WTC11 (cell line): Measurements from ENCODE around the gene MRAS. TPM values are rescaled to one million over a fixed set of nuclear protein-coding genes. Genes with fewer than 3 reads are reported as not detected.
"Not testable (repeated sequence)": the region's sequence is repeated elsewhere in the genome, so short reads cannot be mapped to it uniquely, and the experiment has no call there.

Experiments
- ATAC-seq: fragments of 200-7000 bp; cut with Tn5 transposase; 2 replicates; pipeline ENCODE4 v1.10.0; 2021; ENCODE audit warnings: mild to moderate bottlenecking, moderate library complexity
- CTCF ChIA-PET: fragments of 300-600 bp; sonication (Branson Sonifier 250); formaldehyde crosslinking; loops from one replicate; lab custom pipeline; 2021; ENCODE audit warnings: antibody characterized with exemption; lab: Charles Lee
- POLR2A ChIA-PET: fragments of 350-600 bp; sonication (Branson Sonifier 250); formaldehyde crosslinking; loops from one replicate; lab custom pipeline; 2021; ENCODE audit warnings: antibody characterized with exemption; lab: Charles Lee
- DNase-seq: peaks from one replicate; pipeline ENCODE4 v3.0.0; 2021; ENCODE audit warnings: low spot score
- H3K27ac Mint-ChIP-seq: 2 replicates; pipeline ENCODE4 v1.8.0; 2021; ENCODE audit warnings: mixed read lengths
- H3K27me3 Mint-ChIP-seq: 2 replicates; pipeline ENCODE4 v1.8.0; 2021; ENCODE audit warnings: low read depth, mild to moderate bottlenecking, moderate library complexity, mixed read lengths
- H3K36me3 Mint-ChIP-seq: 2 replicates; pipeline ENCODE4 v1.8.0; 2021; ENCODE audit warnings: mixed read lengths
- H3K4me1 Mint-ChIP-seq: 2 replicates; pipeline ENCODE4 v1.8.0; 2022; ENCODE audit warnings: mixed read lengths
- H3K4me3 Mint-ChIP-seq: 2 replicates; pipeline ENCODE4 v1.8.0; 2021; ENCODE audit warnings: mild to moderate bottlenecking, moderate library complexity, mixed read lengths
- H3K9me3 Mint-ChIP-seq: 2 replicates; pipeline ENCODE4 v1.8.0; 2021; ENCODE audit warnings: mixed read lengths
- CBFB ChIP-seq: sonication (generic); formaldehyde crosslinking; IDR thresholded peaks from 2 replicates; pipeline ENCODE4 v1.8.1; 2022; ENCODE audit warnings: mild to moderate bottlenecking, low read depth, missing genetic modification reagents
- ELF4 ChIP-seq: sonication (generic); formaldehyde crosslinking; IDR thresholded peaks from 2 replicates; pipeline ENCODE4 v1.8.1; 2022; ENCODE audit warnings: low read depth, mild to moderate bottlenecking, moderate library complexity, missing genetic modification reagents
- EMX1 ChIP-seq: fragments of 250-450 bp; sonication (Bioruptor Pico); IDR thresholded peaks from 2 replicates; pipeline ENCODE4 v1.8.0; 2021; ENCODE audit warnings: mild to moderate bottlenecking
- FOXK1 ChIP-seq: sonication (generic); formaldehyde crosslinking; IDR thresholded peaks from 2 replicates; pipeline ENCODE4 v1.8.0; 2022; ENCODE audit warnings: mild to moderate bottlenecking, moderate library complexity, missing genetic modification reagents
- IRF2 ChIP-seq: sonication (generic); formaldehyde crosslinking; IDR thresholded peaks from 2 replicates; pipeline ENCODE4 v1.8.0; 2022; ENCODE audit warnings: low read depth, missing genetic modification reagents, borderline replicate concordance
- JAZF1 ChIP-seq: fragments of 250-450 bp; sonication (Bioruptor Pico); IDR thresholded peaks from 2 replicates; pipeline ENCODE4 v1.9.0; 2021; ENCODE audit warnings: moderate library complexity, mild to moderate bottlenecking, inconsistent platforms
- KAT7 ChIP-seq: sonication (generic); formaldehyde crosslinking; IDR thresholded peaks from 2 replicates; pipeline ENCODE4 v1.8.1; 2023; ENCODE audit warnings: missing genetic modification reagents, mild to moderate bottlenecking, borderline replicate concordance
- MYBL2 ChIP-seq: sonication (generic); formaldehyde crosslinking; IDR thresholded peaks from 2 replicates; pipeline ENCODE4 v1.8.1; 2023; ENCODE audit warnings: mild to moderate bottlenecking, moderate library complexity, missing genetic modification reagents
- PRRX2 ChIP-seq: fragments of 250-450 bp; sonication (Bioruptor Pico); IDR thresholded peaks from 2 replicates; pipeline ENCODE4 v1.8.0; 2021; ENCODE audit warnings: mild to moderate bottlenecking
- ZBTB21 ChIP-seq: sonication (generic); formaldehyde crosslinking; IDR thresholded peaks from 2 replicates; pipeline ENCODE4 v1.8.1; 2023; ENCODE audit warnings: mild to moderate bottlenecking, missing genetic modification reagents, borderline replicate concordance
- ZNF121 ChIP-seq: sonication (generic); formaldehyde crosslinking; IDR thresholded peaks from 2 replicates; pipeline ENCODE4 v1.8.0; 2023; ENCODE audit warnings: missing genetic modification reagents
- ZNF423 ChIP-seq: fragments of 250-450 bp; sonication (Bioruptor Pico); IDR thresholded peaks from 2 replicates; pipeline ENCODE4 v2.1.2; 2022; ENCODE audit warnings: mild to moderate bottlenecking, moderate library complexity
- ZNF671 ChIP-seq: fragments of 250-450 bp; sonication (Bioruptor Pico); IDR thresholded peaks from 2 replicates; pipeline ENCODE4 v1.8.0; 2021; ENCODE audit warnings: mild to moderate bottlenecking
- total RNA-seq: library from RNA; stranded (reverse); gene quantifications from 3 replicates; pipeline ENCODE4 v1.2.3, GENCODE V29; 2021
- TF ChIP-seq, protein P1 (sequence below): fragments of 250-450 bp; sonication (Bioruptor Pico); IDR thresholded peaks from 2 replicates; pipeline ENCODE4 v1.9.0; 2021; ENCODE audit warnings: mild to moderate bottlenecking, borderline replicate concordance
- TF ChIP-seq, protein P2 (sequence below): sonication (generic); formaldehyde crosslinking; IDR thresholded peaks from 2 replicates; pipeline ENCODE4 v1.8.1; 2023; ENCODE audit warnings: mild to moderate bottlenecking, missing genetic modification reagents, moderate library complexity
- TF ChIP-seq, protein P3 (sequence below): sonication (generic); formaldehyde crosslinking; IDR thresholded peaks from 2 replicates; pipeline ENCODE4 v1.8.1; 2023; ENCODE audit warnings: mild to moderate bottlenecking, missing genetic modification reagents
- TF ChIP-seq, protein P4 (sequence below): fragments of 250-450 bp; sonication (Bioruptor Pico); IDR thresholded peaks from 2 replicates; pipeline ENCODE4 v1.8.0; 2021; ENCODE audit warnings: mild to moderate bottlenecking
- TF ChIP-seq, protein P5 (sequence below): fragments of 200-600 bp; IDR thresholded peaks from 2 replicates; pipeline ENCODE4 v1.8.0; 2022; ENCODE audit warnings: antibody characterized with exemption
- TF ChIP-seq, protein P6 (sequence below): sonication (generic); formaldehyde crosslinking; conservative IDR thresholded peaks from 2 replicates; pipeline ENCODE4 v1.8.1; 2022; ENCODE audit warnings: mild to moderate bottlenecking, missing genetic modification reagents
- TF ChIP-seq, protein P7 (sequence below): sonication (generic); formaldehyde crosslinking; IDR thresholded peaks from 2 replicates; pipeline ENCODE4 v1.8.1; 2022; ENCODE audit warnings: mild to moderate bottlenecking, moderate library complexity, missing genetic modification reagents

The MRAS gene
- total RNA-seq, 1 experiment from 2014 or later, result 14.8 TPM

DNA sequence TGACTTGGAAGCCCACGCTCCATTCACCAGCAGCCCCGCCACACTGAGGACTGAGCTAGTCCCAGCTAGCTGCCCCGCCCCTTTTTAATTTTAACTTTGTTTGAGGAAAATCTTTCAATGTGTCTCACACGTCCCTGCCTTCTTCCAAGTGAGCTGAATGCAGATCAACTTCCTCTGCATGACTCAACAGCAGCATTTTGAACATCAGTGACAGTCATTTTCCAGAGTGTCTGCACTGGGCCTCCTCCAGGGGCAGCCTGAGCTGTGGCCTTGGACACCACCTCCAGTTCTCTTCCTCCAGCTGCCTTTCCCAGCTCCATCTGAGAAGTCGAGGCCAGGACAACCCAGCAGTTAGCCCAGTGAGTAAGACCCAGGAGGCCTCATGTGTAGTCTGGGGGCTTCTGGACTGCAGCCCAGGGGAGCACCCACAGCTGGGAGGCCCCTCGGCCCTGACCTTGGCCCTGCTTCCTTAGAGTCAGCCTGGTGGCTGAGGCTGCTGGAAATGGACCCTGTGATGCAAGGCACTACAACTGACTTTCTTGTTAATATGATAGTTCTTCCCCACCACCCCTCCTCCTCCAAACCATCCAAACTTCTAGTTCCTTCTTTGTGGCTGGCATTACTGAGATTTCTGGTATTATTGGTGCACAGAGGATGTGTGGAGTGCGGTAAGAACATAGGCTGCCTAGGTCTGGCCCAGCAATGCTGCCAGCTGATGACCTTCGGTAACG lies 64.6 kb downstream of the MRAS start:
- no peak overlapping the region for H3K27ac Mint-ChIP-seq
- CTCF ChIA-PET, result interaction anchor here (0.5 to 0.8 kb wide), 2 partner anchors 66 to 86 kb away, joined by 3 to 5 read pairs; no protein-coding TSS in a partner anchor
- DNase-seq (no peak), ATAC-seq (no peak)
- TF ChIP-seq ELF4 (CRISPR knock-in tag), result no peak
- no peak for TF ChIP-seq MYBL2 (CRISPR knock-in tag)
- no peak for TF ChIP-seq ZNF121 (CRISPR knock-in tag)
- no peak for TF ChIP-seq EMX1
- TF ChIP-seq, protein P1, sequence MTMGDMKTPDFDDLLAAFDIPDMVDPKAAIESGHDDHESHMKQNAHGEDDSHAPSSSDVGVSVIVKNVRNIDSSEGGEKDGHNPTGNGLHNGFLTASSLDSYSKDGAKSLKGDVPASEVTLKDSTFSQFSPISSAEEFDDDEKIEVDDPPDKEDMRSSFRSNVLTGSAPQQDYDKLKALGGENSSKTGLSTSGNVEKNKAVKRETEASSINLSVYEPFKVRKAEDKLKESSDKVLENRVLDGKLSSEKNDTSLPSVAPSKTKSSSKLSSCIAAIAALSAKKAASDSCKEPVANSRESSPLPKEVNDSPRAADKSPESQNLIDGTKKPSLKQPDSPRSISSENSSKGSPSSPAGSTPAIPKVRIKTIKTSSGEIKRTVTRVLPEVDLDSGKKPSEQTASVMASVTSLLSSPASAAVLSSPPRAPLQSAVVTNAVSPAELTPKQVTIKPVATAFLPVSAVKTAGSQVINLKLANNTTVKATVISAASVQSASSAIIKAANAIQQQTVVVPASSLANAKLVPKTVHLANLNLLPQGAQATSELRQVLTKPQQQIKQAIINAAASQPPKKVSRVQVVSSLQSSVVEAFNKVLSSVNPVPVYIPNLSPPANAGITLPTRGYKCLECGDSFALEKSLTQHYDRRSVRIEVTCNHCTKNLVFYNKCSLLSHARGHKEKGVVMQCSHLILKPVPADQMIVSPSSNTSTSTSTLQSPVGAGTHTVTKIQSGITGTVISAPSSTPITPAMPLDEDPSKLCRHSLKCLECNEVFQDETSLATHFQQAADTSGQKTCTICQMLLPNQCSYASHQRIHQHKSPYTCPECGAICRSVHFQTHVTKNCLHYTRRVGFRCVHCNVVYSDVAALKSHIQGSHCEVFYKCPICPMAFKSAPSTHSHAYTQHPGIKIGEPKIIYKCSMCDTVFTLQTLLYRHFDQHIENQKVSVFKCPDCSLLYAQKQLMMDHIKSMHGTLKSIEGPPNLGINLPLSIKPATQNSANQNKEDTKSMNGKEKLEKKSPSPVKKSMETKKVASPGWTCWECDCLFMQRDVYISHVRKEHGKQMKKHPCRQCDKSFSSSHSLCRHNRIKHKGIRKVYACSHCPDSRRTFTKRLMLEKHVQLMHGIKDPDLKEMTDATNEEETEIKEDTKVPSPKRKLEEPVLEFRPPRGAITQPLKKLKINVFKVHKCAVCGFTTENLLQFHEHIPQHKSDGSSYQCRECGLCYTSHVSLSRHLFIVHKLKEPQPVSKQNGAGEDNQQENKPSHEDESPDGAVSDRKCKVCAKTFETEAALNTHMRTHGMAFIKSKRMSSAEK (CRISPR knock-in tag), result no peak
- no peak for TF ChIP-seq ZBTB21 (CRISPR knock-in tag)
- TF ChIP-seq, protein P2, sequence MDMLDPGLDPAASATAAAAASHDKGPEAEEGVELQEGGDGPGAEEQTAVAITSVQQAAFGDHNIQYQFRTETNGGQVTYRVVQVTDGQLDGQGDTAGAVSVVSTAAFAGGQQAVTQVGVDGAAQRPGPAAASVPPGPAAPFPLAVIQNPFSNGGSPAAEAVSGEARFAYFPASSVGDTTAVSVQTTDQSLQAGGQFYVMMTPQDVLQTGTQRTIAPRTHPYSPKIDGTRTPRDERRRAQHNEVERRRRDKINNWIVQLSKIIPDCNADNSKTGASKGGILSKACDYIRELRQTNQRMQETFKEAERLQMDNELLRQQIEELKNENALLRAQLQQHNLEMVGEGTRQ, result no peak
- no peak for TF ChIP-seq IRF2 (CRISPR knock-in tag)
- TF ChIP-seq, protein P3, sequence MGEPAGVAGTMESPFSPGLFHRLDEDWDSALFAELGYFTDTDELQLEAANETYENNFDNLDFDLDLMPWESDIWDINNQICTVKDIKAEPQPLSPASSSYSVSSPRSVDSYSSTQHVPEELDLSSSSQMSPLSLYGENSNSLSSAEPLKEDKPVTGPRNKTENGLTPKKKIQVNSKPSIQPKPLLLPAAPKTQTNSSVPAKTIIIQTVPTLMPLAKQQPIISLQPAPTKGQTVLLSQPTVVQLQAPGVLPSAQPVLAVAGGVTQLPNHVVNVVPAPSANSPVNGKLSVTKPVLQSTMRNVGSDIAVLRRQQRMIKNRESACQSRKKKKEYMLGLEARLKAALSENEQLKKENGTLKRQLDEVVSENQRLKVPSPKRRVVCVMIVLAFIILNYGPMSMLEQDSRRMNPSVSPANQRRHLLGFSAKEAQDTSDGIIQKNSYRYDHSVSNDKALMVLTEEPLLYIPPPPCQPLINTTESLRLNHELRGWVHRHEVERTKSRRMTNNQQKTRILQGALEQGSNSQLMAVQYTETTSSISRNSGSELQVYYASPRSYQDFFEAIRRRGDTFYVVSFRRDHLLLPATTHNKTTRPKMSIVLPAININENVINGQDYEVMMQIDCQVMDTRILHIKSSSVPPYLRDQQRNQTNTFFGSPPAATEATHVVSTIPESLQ, result no peak
- no peak for TF ChIP-seq PRRX2 (CRISPR knock-in tag)
- TF ChIP-seq FOXK1 (CRISPR knock-in tag), result no peak
- TF ChIP-seq KAT7, result no peak
- H3K9me3 Mint-ChIP-seq, result peaks cover 2% of the 10 kb centered on the region; the same call in 1 of the 2 replicates
- no peak overlapping the region for H3K4me3 Mint-ChIP-seq
- H3K27me3 Mint-ChIP-seq, result peaks cover 5% of the 10 kb centered on the region
- H3K36me3 Mint-ChIP-seq, result no peaks in the 10 kb centered on the region
- POLR2A ChIA-PET, result no interaction called here
- H3K4me1 Mint-ChIP-seq, result peaks cover 42% of the 10 kb centered on the region

DNA sequence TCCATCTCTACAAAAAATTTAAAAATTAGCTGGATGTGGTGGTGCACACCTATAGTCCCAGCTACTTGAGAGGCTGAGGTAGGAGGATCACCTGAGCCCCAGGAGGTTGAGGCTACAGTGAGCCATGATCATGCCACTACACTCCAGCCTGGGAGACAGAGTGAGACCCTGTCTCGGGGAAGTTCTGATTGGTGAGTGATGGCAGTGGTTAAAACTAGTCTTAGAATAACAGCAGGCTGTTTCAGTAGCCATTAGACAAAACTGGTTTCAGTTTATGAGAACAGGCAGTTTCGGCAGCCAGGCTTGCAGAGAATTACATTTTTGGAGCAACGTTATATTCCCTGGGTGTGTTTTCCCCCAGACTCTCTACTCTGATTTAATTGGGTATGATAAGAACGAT lies 67.9 kb downstream of the MRAS start:
- POLR2A ChIA-PET, ATAC-seq, H3K27ac Mint-ChIP-seq, DNase-seq, CTCF ChIA-PET, H3K4me3 Mint-ChIP-seq: not testable (repeated sequence)
- H3K9me3 Mint-ChIP-seq, result peaks cover 22% of the 10 kb centered on the region
- peaks cover 12% of the 10 kb centered on the region for H3K36me3 Mint-ChIP-seq
- H3K4me1 Mint-ChIP-seq, result peaks cover 13% of the 10 kb centered on the region
- peaks cover 14% of the 10 kb centered on the region for H3K27me3 Mint-ChIP-seq

DNA sequence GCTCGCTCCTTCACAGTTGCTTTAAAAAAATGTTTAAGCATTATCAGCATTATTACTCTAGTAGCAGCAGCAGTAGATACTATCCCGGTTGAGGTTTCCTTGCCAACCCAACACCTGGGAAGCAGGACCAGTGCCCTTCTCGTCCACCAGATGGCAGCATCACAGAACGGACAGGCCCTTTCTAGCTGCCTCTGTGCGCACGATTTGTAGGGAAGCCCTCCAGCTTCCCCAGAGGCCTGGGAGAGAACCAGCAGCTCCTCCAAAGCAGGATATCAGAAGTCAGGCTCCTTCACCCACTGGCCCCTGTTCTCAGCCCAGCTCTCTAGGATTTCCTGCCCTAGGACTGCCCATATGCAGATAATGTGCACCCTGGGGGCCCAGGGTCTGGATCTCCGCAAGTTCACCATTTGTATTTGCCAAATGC lies 69.2 kb downstream of the MRAS start:
- peak; percentile 88 for DNase-seq
- ChIA-PET CTCF (interaction anchor here (0.6 to 2.7 kb wide), 50 partner anchors 8 to 562 kb away, joined by 3 to 37 read pairs (median 5); partner anchors contain the start of genes ESYT3 and MRAS), POLR2A (interaction anchor here (0.5 to 0.9 kb wide), 2 partner anchors 17 to 193 kb away, joined by 3 to 7 read pairs; partner anchors contain the start of gene ESYT3)
- Mint-ChIP-seq H3K4me3 (no peak overlapping the region), H3K4me1 (peaks cover 15% of the 10 kb centered on the region), H3K36me3 (peaks cover 22% of the 10 kb centered on the region), H3K27ac (no peak overlapping the region), H3K9me3 (peaks cover 35% of the 10 kb centered on the region), H3K27me3 (peaks cover 27% of the 10 kb centered on the region)
- peak; percentile 97 for ATAC-seq
- TF ChIP-seq ZNF423 (CRISPR knock-in tag) (no peak), ZNF671 (no peak), JAZF1 (CRISPR knock-in tag) (no peak), IRF2 (CRISPR knock-in tag) (no peak), CBFB (CRISPR knock-in tag) (0 out of 2 replicates have a peak, but pooled peaks have one; percentile 30)
- TF ChIP-seq, protein P4, sequence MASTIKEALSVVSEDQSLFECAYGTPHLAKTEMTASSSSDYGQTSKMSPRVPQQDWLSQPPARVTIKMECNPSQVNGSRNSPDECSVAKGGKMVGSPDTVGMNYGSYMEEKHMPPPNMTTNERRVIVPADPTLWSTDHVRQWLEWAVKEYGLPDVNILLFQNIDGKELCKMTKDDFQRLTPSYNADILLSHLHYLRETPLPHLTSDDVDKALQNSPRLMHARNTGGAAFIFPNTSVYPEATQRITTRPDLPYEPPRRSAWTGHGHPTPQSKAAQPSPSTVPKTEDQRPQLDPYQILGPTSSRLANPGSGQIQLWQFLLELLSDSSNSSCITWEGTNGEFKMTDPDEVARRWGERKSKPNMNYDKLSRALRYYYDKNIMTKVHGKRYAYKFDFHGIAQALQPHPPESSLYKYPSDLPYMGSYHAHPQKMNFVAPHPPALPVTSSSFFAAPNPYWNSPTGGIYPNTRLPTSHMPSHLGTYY (CRISPR knock-in tag), result no peak
- TF ChIP-seq, protein P5, sequence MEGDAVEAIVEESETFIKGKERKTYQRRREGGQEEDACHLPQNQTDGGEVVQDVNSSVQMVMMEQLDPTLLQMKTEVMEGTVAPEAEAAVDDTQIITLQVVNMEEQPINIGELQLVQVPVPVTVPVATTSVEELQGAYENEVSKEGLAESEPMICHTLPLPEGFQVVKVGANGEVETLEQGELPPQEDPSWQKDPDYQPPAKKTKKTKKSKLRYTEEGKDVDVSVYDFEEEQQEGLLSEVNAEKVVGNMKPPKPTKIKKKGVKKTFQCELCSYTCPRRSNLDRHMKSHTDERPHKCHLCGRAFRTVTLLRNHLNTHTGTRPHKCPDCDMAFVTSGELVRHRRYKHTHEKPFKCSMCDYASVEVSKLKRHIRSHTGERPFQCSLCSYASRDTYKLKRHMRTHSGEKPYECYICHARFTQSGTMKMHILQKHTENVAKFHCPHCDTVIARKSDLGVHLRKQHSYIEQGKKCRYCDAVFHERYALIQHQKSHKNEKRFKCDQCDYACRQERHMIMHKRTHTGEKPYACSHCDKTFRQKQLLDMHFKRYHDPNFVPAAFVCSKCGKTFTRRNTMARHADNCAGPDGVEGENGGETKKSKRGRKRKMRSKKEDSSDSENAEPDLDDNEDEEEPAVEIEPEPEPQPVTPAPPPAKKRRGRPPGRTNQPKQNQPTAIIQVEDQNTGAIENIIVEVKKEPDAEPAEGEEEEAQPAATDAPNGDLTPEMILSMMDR, result peak; percentile 91
- TF ChIP-seq, protein P6, sequence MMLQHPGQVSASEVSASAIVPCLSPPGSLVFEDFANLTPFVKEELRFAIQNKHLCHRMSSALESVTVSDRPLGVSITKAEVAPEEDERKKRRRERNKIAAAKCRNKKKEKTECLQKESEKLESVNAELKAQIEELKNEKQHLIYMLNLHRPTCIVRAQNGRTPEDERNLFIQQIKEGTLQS (CRISPR knock-in tag), result no peak
- TF ChIP-seq, protein P7, sequence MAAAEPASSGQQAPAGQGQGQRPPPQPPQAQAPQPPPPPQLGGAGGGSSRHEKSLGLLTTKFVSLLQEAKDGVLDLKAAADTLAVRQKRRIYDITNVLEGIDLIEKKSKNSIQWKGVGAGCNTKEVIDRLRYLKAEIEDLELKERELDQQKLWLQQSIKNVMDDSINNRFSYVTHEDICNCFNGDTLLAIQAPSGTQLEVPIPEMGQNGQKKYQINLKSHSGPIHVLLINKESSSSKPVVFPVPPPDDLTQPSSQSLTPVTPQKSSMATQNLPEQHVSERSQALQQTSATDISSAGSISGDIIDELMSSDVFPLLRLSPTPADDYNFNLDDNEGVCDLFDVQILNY, result no peak
